Neural cell (in vitro differentiated cells): ENCODE measurements around the gene HEG1. TPM values are rescaled to one million over a fixed set of nuclear protein-coding genes. Genes with fewer than 3 reads are reported as not detected.

Experiments
- H2AFZ ChIP-seq: fragments of 200-600, 300-800 bp; sonication (generic), shearing (Covaris generic); 2 replicates; pipeline ENCODE4 v1.6.0; 2014; ENCODE audit warnings: low read depth, mild to moderate bottlenecking, antibody characterized with exemption, low read length, moderate library complexity
- H3F3A ChIP-seq: fragments of 200-600 bp; shearing (Covaris generic); 2 replicates; pipeline ENCODE4 v1.6.1; 2016; ENCODE audit warnings: mild to moderate bottlenecking, moderate library complexity, mixed read lengths, antibody characterized with exemption, low read length; ENCODE audit not compliant: insufficient read depth, poor library complexity, severe bottlenecking
- H3K27ac ChIP-seq: fragments of 200-600, 300-800 bp; sonication (generic), shearing (Covaris generic); 2 replicates; pipeline ENCODE4 v1.5.1; 2014; ENCODE audit warnings: mild to moderate bottlenecking, low read length, moderate library complexity
- H3K27me3 ChIP-seq: fragments of 300-800, 200-600 bp; sonication (generic), shearing (Covaris generic); 2 replicates; pipeline ENCODE4 v1.6.0; 2014; ENCODE audit warnings: mild to moderate bottlenecking, low read depth, low read length, moderate library complexity; ENCODE audit not compliant: insufficient read depth
- H3K36me3 ChIP-seq: fragments of 300-800, 200-600 bp; sonication (generic), shearing (Covaris generic); 2 replicates; pipeline ENCODE4 v1.5.1; 2014; ENCODE audit warnings: mild to moderate bottlenecking, antibody characterized with exemption, low read length, moderate library complexity; ENCODE audit not compliant: insufficient read depth
- H3K4me2 ChIP-seq: fragments of 300-800, 200-600 bp; sonication (generic), shearing (Covaris generic); 2 replicates; pipeline ENCODE4 v1.6.0; 2014; ENCODE audit warnings: mild to moderate bottlenecking, low read length
- H3K4me3 ChIP-seq: fragments of 300-800, 200-600 bp; sonication (generic), shearing (Covaris generic); 2 replicates; pipeline ENCODE4 v1.5.1; 2014; ENCODE audit warnings: mild to moderate bottlenecking, low read length, moderate library complexity
- H3K79me2 ChIP-seq: fragments of 200-600 bp; shearing (Covaris generic); replicated peaks from 2 replicates; pipeline ENCODE4 v1.6.0; 2014; ENCODE audit warnings: mild to moderate bottlenecking, low read length, moderate library complexity; ENCODE audit not compliant: insufficient read depth
- H3K9ac ChIP-seq: fragments of 300-800, 200-600 bp; sonication (generic), shearing (Covaris generic); 2 replicates; pipeline ENCODE4 v1.6.1; 2016; ENCODE audit warnings: mild to moderate bottlenecking, low read length, mixed read lengths
- H3K9me2 ChIP-seq: fragments of 200-600 bp; shearing (Covaris generic); 2 replicates; pipeline ENCODE4 v1.6.1; 2016; ENCODE audit warnings: mild to moderate bottlenecking, low read length, mixed read lengths; ENCODE audit not compliant: insufficient read depth
- H3K9me3 ChIP-seq: fragments of 200-600, 300-800 bp; sonication (generic), shearing (Covaris generic); 2 replicates; pipeline ENCODE4 v1.6.1; 2016; ENCODE audit warnings: mild to moderate bottlenecking, mixed run types, low read length, moderate library complexity, mixed read lengths
- H4K20me1 ChIP-seq: fragments of 200-600 bp; shearing (Covaris generic); 2 replicates; pipeline ENCODE4 v1.6.1; 2016; ENCODE audit warnings: mild to moderate bottlenecking, mixed run types; ENCODE audit not compliant: insufficient read depth
- CTCF ChIP-seq: fragments of 450-650 bp; IDR thresholded peaks from 2 replicates; pipeline ENCODE4 v1.5.1; 2014; ENCODE audit warnings: antibody characterized with exemption, mild to moderate bottlenecking, moderate library complexity; ENCODE audit not compliant: poor library complexity, severe bottlenecking
- EP300 ChIP-seq: fragments of 450-650 bp; conservative IDR thresholded peaks from 2 replicates; pipeline ENCODE4 v1.6.1; 2014; ENCODE audit warnings: antibody characterized with exemption, mild to moderate bottlenecking, moderate library complexity; ENCODE audit not compliant: poor library complexity, severe bottlenecking
- EZH2 ChIP-seq: fragments of 200-600, 300-800 bp; shearing (Covaris generic), sonication (generic); IDR thresholded peaks from 2 replicates; pipeline ENCODE4 v1.6.1; 2014; ENCODE audit warnings: antibody characterized with exemption, low read length, borderline replicate concordance, mild to moderate bottlenecking; ENCODE audit not compliant: insufficient read depth, poor library complexity, severe bottlenecking
- MXI1 ChIP-seq: fragments of 450-650 bp; conservative IDR thresholded peaks from 2 replicates; pipeline ENCODE4 v1.6.1; 2014; ENCODE audit warnings: antibody characterized with exemption, mild to moderate bottlenecking; ENCODE audit not compliant: poor library complexity, severe bottlenecking
- POLR2AphosphoS5 ChIP-seq: IDR thresholded peaks from 2 replicates; pipeline ENCODE4 v1.6.1; 2012
- RAD21 ChIP-seq: fragments of 450-650 bp; conservative IDR thresholded peaks from 2 replicates; pipeline ENCODE4 v1.6.1; 2014; ENCODE audit warnings: antibody characterized with exemption, mild to moderate bottlenecking, moderate library complexity
- REST ChIP-seq: IDR thresholded peaks from 2 replicates; pipeline ENCODE4 v1.6.1; 2012; ENCODE audit warnings: borderline replicate concordance
- SMC3 ChIP-seq: fragments of 450-650 bp; conservative IDR thresholded peaks from 2 replicates; pipeline ENCODE4 v1.6.1; 2014; ENCODE audit warnings: antibody characterized with exemption, mild to moderate bottlenecking, moderate library complexity; ENCODE audit not compliant: poor library complexity
- TAF1 ChIP-seq: IDR thresholded peaks from 2 replicates; pipeline ENCODE4 v1.6.1; 2012; ENCODE audit warnings: low read depth
- polyA plus RNA-seq: library from polyadenylated mRNA; depleted of rRNA; stranded (reverse); fragments of >200 nt; gene quantifications from 2 replicates; pipeline ENCODE4 v1.2.3, GENCODE V29; 2014

HEG1 gene
- polyA plus RNA-seq, 1 donor from 2014 or later: 0.48 TPM

GRCh38 chr3:125103406-125103805 is 47.6 kb upstream of the HEG1 start:
- H4K20me1 ChIP-seq: no peaks in the 10 kb centered on the region
- H3K27ac ChIP-seq: no peak overlapping the region
- no peaks in the 10 kb centered on the region for H3K27me3 ChIP-seq
- H3F3A ChIP-seq: no peaks in the 10 kb centered on the region
- no peaks in the 10 kb centered on the region for H3K9me3 ChIP-seq
- no peak overlapping the region for H3K4me3 ChIP-seq
- H3K36me3 ChIP-seq: no peaks in the 10 kb centered on the region
- H3K9me2 ChIP-seq: no peaks in the 10 kb centered on the region
- TF ChIP-seq CTCF: no peak
- TF ChIP-seq SMC3: no peak
- no peak for TF ChIP-seq TAF1
- no peak for TF ChIP-seq EZH2
- TF ChIP-seq MXI1: no peak
- TF ChIP-seq POLR2AphosphoS5: no peak
- no peak for TF ChIP-seq REST
- TF ChIP-seq RAD21: no peak
- no peak for TF ChIP-seq EP300
- H3K79me2 ChIP-seq: no peaks in the 10 kb centered on the region
- no peak overlapping the region for H2AFZ ChIP-seq
- H3K4me2 ChIP-seq: no peak overlapping the region
- H3K9ac ChIP-seq: no peak overlapping the region

- Histone ChIP-seq H2AFZ (no peak overlapping the region), H3K4me2 (no peak overlapping the region), H3K9me2 (no peaks in the 10 kb centered on the region), H4K20me1 (no peaks in the 10 kb centered on the region), H3K4me3 (no peak overlapping the region), H3K9me3 (no peaks in the 10 kb centered on the region), H3K27me3 (no peaks in the 10 kb centered on the region), H3K36me3 (no peaks in the 10 kb centered on the region), H3F3A (no peaks in the 10 kb centered on the region), H3K27ac (no peak overlapping the region), H3K79me2 (no peaks in the 10 kb centered on the region), H3K9ac (no peak overlapping the region)
- no peak for TF ChIP-seq REST
- TF ChIP-seq SMC3: no peak
- no peak for TF ChIP-seq MXI1
- no peak for TF ChIP-seq EP300
- no peak for TF ChIP-seq TAF1
These were observed 46.7 kb upstream of the HEG1 start for GRCh38 chr3:125102470-125102869.
